NCI-H69 (cell line): Measurements from ENCODE around the gene RUVBL1.

Experiments
- DNase-seq: peaks from one replicate; lab custom pipeline; 2025; lab: John Stamatoyannopoulos, UW

Gene RUVBL1

DNA sequence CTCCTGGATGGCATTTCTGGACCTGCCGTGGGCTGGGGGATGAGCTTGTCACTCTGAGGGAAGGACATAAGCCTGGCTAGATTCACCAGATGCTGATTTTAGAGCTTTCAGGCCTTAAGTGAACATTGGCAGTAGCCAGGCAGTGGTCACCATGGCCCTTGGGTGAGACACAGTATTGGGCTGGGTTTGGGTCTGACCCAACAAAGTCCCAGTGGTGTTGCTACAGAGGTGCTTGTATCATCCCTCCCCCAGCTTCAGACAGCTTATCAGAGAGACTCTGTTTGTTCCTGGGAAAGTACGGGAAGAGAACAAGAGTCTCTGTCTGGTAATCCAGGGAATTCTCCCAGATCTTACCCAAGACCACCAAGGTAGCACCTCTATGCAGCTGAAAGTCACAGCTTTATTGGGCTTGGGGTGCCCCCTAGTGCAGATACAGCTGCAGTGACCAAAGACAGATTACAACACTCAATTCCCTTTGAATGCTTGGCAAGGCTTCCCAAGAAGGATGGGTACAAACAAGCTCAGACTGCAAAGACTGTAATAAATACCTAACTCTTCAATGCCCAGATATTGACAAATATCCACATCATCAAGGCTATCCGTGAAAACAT is 9.8 kb upstream of the RUVBL1 start:
- DNase-seq = peak; percentile 61

DNA sequence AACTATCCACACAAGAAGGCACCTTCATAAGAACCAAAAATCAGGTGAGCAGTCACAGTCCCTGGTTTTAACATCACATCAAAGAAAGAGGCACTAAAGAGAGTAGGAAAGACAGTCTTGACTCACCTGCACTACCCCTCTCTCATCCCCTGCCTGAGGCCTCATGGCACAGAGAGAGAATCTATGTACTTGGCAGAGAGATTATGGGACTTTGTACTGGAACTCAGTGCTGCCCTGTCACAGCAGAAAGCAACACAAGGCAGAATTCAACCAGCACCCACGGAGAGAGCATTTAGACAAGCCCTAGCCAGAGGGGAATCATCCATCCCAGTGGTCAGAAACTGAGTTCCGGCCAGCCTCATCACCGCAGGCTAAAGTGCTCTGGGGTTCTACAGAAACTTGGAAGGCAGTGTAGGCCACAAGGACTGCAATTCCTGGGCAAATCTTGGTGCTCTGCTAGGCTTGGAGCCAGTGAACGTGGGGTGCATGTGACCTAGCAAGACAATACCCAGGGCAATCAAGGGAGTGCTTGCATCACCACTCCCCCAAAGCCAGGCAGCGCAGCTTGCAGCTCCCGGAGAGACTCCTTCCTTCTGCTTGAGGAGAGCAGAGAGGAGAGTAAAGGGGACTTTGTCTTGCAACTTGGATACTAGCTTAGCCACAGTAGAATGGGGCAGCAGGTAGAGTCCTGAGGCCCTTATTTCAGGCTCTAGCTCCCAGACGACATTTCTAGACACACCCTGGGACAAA is 8.5 kb upstream of the RUVBL1 start:
- DNase-seq = no peak

DNA sequence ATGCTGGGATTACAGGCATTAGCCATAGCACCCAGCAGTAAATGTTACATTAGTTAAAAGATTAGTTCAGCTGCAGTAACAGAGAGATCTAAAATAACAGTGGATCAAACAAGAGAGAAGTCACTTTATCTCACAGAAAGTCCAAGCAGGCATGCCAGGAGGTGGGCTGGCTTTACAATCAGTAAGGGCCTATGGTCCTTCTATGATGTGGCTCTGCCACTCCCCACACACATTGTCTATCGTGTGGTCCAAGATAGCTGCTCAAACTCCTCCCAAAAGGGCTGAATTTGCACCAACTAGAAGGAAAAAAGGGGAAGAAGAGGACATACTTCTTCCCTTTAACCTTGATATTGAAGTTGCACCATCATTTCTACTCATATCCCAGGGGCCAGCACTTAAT is 4.6 kb upstream of the RUVBL1 start:
- DNase-seq = no peak

DNA sequence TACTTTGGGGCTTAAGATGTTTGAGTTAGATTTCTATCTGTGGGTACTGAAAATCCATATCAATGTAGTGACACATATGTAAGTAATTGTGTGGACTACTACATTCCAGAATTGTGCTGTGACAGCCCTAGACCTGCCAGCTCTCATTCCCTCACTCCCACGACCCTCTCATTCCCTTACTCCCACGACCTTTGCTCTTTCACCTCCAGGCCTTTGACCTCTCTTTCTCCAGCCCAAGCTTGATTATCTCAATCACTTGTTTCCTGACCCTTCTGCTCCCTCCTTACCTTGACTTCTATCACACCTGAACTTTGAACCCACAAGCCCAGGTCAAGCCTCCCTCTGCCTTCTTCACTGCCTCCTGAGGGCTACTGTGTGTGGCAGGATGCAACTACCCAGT is 3.6 kb upstream of the RUVBL1 start:
- no peak for DNase-seq

DNA sequence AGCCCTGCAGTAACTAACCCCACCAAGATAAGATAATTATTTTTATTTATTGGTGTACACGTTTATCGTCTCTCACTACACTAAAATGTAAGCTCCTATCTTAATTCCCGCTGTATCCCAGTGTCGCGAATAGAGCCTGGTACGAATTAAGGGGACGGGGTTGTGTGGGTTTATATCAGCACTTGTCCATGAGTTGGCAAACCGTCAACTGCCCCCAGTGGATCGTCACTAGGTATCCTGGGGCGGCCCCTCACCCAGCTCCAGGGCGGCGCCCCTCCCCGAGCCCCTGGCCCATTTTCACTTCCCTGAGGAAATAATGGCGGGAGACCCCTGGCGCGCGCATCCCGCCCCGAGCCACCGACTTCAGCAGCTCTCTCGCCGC is 465 bp downstream of the RUVBL1 start:
- no peak for DNase-seq

DNA sequence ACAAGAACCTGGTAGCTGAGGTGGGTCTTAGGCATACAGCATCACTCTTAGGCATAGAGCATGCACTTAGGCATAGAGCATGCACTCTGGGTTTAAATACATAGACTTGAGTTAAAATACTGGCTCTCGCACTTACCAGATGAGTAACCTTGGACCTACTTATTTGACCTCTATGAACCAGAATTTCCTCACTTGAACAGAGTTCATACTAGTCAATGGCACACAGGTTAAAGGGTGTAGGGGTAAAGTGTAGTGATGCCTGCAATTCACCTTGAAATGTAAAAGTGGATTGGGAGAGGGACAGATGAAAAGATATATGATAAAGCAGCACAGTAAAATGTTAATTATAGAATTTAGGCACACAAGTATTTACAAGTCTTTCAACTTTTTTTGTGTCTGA is 1.6 kb downstream of the RUVBL1 start:
- DNase-seq = no peak

DNA sequence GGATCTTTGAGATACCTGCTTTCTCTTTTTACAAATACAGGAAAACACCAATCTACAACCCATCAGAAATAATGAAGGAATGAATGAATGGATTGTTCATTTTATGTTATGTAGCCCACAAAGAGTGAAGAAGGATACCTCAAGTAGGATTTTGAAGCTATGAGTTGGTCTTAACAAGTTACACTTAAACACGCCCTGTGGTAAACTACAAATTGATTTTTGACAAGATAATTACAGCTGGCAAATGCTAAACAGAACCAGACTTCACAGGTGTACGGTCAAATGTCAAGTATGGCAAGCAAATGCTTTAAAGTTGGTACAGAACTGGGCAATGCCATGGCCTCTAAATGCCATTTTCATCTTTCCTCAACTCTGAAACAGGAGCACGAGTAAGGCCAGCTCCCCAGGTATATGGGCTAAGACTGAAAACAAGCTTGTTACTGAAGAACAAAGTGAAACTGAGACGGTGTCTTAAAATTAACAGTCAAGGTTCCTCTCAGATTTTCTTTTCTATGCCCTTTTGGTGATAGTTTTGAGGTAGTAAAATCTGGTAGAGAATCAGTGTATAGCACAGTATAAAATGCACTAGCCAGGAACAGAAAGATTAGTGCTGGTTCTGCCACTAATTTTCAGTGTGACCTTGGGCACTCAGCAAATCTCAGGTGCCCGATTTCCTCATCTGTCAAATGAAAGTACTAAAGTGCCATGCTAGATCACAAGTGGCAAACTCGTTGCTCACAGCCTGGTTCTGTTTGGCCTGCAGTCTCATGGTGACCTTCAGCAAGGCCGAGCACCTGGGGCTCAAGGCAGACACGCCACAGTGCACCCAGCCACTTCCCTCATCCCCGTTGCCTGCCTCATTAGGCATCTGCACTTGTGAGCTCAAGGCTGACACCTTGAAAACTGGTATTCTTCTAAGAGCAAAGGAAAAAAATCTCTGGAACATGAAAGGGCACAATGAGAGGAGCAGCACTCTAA is 9.5 kb downstream of the RUVBL1 start:
- DNase-seq = peak; percentile 47

DNA sequence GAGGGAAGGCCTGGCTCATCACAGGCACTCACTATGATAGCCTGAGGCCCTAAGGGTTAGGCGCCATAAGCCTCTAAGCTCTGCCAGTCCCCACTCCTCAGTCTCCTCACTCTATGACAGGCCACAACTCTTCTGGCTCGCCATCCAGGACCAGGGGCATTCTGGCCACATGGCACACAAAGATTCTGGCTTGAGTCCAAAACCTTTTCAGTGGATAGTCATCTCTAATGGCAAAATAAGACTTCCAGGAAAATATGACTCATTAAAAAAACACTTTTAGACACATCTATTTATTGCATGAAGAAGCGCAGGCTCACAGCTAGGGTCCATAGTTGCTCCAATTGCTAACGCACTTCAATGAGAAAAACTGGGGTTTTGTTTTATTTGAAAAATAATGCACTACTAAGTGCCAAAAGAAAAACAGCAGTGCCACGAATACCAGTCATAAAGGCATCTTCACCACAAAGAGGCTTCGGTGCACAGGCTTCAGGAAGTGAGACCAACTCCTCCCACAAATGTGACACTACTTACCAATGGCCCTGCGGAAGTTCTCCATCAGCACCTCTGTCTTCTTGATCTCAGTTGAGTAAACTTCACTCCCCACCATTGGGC is 11.1 kb downstream of the RUVBL1 start:
- DNase-seq = peak; percentile 79

DNA sequence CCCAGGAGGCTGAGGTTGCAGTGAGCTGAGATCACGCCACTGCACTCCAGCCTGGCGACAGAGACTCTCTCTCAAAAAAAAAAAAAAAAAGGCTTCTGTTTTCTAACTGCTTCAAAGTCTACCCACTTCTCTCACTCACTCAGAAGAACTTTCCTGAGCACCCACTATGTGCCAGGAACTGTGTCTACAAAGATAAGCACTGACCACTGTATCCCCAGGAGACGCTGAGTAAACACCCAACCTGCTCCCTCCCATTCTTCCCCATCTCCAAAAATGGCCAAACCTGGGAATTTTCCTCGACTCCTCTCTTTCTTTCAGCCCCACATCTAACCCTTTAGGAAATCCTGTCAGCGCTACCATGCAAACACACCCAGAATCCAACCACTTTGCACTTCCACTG is 12.5 kb downstream of the RUVBL1 start:
- no peak for DNase-seq

DNA sequence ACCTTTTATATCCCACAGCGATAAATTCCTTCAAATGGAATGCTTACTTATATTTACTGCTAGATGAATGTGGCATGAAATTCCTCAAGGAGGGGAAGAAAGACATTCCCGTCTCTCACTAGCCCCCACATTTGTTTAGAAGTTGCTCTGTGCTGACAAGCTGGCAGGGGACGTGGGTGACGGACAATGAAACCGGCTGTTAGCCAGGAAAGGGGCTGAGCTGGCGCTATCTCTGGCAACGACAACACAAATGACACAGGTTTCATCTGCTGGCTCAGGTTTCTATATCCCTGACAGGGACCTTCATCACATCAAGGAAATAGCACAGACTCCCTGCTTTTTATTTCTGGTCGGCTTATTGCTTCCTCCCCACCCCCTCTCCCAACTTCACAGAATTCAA is 15.8 kb downstream of the RUVBL1 start:
- no peak for DNase-seq

DNA sequence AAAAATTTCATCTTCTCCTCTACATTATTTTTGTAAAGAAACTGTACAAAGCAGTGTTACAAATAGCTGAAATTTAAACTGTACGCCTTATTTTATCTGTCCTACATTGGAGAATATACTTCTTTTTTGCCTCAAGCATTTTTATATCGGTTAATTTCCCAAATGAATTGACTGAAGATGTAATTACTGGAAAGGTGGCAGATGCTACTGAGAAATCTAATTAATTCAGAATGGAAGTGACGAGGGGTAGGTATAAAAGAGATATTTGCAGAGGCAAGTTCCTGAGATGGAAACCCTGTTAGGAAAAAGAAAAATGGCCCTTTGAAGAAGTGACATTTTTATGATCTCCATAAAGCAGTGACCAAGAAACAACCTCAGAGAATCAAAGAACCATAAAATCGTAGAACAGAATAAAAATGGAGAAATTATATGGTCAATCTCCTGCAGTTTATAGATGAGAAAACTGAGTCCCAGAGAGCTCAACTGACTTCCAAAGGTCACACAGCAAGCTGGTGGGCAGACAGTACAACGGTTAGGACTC is 20.4 kb downstream of the RUVBL1 start:
- peak; percentile 70 for DNase-seq

DNA sequence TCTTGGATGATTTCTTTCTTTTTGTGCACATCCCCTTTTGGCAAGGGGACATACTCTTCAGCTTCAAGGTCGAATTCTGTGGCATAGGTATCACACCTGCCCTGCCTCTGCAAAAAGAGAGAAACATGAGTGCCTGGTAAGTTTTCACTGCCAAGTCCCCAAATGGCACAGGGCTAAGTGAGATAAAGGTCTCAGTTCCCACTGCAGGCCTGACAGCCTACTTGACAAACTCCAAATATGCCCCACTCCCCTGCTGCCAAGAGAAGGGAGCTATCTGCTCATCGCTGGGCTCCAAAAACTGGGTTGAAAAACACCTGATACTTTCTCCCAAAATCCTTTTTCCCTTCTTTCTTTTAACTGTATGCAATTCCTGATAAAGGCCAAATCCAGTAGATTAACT is 23.0 kb downstream of the RUVBL1 start:
- DNase-seq = no peak

DNA sequence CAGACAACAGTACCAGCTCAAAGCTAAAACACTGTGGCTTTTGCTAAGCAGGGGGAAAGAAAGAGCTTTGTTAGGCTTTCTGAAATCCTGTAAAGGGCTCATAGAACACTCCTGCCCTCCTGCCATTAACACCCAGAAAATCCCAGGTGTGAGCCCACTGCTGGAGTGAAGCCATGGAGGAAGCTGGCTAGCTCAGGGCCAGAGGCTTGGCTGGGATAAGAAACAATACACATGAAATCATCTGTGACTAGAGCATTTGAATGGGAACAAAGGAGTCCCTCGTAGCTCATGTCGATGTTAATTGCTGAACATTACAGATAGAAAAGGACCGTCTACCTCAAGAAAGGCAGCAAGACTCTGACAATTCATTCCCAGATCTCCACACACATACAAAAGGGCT is 23.5 kb downstream of the RUVBL1 start:
- peak; percentile 85 for DNase-seq

DNA sequence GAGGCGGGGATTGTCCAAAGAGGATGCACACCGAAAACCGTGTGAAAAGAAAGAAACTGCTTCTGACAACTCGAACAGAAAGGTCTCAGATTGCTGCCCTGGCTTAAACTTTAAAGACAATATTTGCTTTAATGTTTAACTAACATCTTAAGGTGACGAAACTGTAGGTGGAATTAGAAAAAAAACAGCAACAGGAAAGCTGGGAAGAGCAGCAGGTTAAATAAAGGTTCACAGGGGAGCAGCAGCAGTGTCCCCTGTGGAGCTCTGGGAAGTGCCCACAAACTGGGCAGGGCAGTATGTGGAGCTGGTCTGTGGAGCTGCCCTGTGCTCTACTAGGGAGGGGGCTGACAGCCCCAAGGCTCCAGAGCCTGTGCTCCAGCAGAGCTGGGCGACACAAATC is 25.4 kb downstream of the RUVBL1 start:
- no peak for DNase-seq

DNA sequence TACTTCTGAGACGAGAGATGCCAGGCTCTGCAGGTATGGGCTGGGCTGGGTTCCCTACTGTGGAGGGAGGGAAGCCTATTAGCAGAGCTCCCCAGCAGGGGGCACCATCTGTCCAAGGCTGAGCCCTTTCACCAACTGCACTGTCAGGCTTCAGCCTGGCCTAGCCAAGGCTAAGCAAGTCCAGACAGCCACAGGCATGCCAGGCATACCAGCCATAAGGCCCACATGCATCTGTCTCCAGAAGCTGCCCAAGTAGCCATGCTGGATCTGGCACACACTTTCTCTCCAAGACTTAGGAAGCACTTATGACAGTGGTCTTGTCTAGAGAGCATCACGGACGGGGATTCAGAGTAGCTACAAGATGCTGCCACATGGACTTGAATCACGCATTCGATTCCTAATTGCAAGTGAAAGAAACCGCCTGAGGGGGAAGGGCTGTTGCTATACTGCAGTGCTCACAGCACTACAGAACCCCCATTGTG is 28.3 kb downstream of the RUVBL1 start:
- peak; percentile 87 for DNase-seq

DNA sequence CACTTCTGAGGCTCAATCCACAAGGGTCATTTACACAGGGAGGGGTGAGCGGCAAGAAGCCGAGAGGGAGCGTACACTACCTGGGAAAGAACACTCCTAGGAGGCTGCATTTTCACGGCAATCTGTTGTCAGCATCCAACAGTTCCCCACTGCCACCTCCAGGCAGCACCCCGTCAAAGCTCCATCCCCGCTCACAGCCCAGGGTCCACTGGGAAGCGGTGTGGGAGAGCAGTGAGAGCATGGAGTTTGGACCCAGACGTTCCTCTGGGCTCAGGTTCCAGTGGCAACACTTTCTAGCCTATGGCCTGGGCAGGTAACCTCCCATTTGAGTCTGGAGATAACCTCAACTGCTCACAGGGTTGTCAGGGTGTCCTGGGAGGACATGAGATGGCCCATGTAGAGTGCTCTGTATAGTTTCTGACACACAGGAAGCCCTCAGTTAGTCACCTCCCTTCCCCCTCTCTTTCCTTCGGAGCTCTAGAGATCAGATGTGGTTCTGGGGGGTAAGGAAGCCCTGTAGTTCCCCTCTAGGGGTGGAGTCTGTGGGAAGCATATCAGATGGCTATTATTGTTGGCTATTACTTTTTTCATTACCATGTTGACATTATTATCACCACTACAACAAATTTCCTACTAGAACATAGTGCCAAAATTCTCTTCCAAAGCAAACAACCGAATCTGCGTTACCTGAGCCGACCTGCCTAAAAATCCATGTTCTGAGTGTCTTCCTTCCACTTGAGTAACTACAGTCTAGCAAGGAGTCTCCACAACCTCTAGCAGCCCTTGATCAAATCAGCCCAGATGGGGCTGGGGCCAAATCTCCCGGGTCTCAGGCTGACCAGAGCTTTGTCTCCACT is 29.1 kb downstream of the RUVBL1 start:
- no peak for DNase-seq

DNA sequence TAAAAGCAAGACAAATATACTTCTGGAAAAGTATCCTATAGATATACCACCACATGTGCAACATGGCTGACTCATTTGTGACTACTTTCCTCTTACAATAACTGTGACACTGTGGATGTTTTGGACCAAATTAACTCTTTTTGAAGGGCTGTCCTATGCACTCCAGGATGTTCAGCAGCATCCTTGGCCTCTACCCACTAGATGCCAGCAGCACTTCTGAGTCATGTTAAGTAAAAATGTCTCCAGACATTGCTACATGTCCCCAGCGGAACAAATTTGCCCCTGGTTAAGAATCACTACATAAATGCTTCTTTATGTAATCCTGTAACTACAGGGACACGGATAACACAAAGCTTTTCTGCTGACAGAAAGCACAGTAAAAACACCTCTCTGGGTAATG is 32.0 kb downstream of the RUVBL1 start:
- no peak for DNase-seq

DNA sequence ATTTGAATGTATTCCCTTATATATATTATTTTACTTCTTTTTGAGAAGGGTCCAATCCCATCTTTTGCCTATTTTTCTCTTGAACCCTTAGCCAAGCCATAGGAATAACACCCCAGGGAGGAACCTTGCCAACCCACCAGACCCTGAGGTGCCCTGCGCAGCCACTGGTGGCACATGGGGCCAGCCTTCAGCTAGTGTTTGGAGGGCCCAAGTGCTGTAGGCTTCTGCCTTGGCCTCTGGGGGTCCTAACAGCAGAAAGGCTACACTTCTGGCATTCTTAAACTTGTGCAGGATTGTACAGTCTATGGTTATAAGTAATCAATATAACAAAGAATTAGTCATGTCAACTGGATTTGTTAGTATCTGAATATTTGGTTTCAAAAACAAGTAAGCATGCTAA is 34.5 kb downstream of the RUVBL1 start:
- DNase-seq = no peak

DNA sequence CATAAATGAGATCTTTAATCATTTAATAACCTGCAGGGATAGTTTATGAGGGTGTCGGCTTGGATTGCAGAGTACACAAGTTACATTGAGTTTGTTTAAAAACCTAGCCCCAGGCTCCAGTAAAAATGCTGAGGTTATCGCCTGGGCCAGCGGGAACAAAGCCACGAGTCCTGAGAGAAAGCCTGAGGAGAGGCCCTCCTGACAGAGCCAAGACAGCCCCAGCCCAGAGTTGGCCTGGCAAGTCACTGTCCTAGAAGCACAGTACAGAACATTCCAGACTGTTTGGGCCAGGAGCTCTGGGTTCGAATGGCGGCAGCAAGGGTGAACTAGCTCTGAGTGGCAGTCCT is 39.0 kb downstream of the RUVBL1 start:
- DNase-seq = no peak

DNA sequence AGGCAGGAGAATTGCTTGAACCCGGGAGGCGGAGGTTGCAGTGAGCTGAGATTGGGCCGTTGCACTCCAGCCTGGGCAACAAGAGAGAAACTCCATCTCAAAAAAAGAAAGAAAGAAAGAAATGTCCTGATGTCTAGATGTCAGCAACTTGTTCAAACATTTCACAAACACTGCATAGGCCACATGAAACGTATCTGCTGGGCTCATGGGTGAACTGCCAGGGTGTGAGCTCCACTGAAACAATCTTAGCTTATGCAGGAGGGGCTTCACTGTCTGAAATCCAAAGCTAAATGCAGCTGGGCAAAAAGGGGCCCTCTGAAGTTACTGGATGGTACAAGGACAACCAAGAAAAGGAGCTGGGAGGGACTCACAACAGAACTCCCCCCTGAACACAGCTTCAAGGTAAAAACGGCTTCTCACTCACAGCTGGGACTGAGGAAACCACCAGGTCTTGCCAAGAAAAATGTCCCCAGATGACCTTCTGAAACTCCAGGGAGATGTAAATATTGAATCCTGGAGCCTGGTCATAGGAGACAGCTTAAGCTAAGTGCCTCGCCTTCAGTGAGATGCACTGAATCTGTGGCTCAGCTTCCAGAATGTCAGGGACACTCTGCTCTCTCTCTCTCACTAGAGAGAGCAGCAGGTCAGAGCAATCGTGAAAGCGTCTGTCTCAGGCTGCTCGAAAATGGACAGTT is 39.5 kb downstream of the RUVBL1 start:
- DNase-seq = peak; percentile 5

DNA sequence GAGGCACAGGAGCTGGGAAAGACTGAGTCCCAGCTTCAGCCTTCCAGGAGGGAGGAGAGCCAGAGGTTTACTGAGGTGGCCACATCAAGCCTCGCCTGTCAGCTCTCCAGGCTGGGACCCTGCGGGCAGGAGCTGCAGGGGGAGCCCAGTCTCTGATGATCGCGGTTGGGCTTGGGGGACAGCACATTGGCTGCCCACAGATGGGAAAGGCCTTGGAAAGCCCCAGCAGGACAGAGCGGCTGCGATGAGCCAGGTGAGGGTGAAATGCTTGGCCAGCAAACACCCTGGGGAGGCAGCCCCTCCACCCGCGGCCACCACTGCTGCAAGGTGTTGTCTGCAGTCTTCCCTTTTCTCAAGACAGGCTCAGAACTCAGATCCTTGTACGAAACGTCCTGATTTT is 40.2 kb downstream of the RUVBL1 start:
- no peak for DNase-seq
